K562 (cell line): ENCODE measurements around the gene DCAF7. TPM values are rescaled to one million over a fixed set of nuclear protein-coding genes. Genes with fewer than 3 reads are reported as not detected.
A peak's percentile ranks its signal among the peaks of the same experiment; 100 is the strongest.

Experiments used
- FOXO4 ChIP-seq: fragments of 450-650 bp; formaldehyde crosslinking; IDR thresholded peaks from 2 replicates; pipeline ENCODE4 v1.4.0; 2020; ENCODE audit warnings: mild to moderate bottlenecking, moderate library complexity
- HNRNPK ChIP-seq: fragments of 200-400 bp; formaldehyde crosslinking; IDR thresholded peaks from one replicate; pipeline ENCODE4 v1.6.1; 2018; ENCODE audit warnings: mild to moderate bottlenecking, low read depth, low read length; ENCODE audit not compliant: poor library complexity, severe bottlenecking
- KAT8 ChIP-seq: fragments of 450-650 bp; IDR thresholded peaks from 2 replicates; pipeline ENCODE4 v1.6.1; 2016; ENCODE audit warnings: low read depth, mild to moderate bottlenecking
- MXD1 ChIP-seq: fragments of 250-450 bp; sonication (Bioruptor Pico); IDR thresholded peaks from 2 replicates; pipeline ENCODE4 v1.8.0; 2021; ENCODE audit warnings: borderline replicate concordance, mild to moderate bottlenecking, moderate library complexity; ENCODE audit not compliant: poor library complexity, severe bottlenecking
- PCBP1 ChIP-seq: fragments of 200-400 bp; formaldehyde crosslinking; IDR thresholded peaks from 2 replicates; pipeline ENCODE4 v1.6.1; 2018; ENCODE audit warnings: mild to moderate bottlenecking, low read depth, low read length; ENCODE audit not compliant: poor library complexity, severe bottlenecking
- RBM22 ChIP-seq: fragments of 200-400 bp; formaldehyde crosslinking; IDR thresholded peaks from 2 replicates; pipeline ENCODE4 v1.6.1; 2018; ENCODE audit warnings: low read length, low read depth; ENCODE audit not compliant: poor library complexity, severe bottlenecking
- RERE ChIP-seq: sonication (generic); formaldehyde crosslinking; IDR thresholded peaks from 2 replicates; pipeline ENCODE4 v1.8.0; 2023; ENCODE audit warnings: missing genetic modification reagents, mild to moderate bottlenecking, borderline replicate concordance
- THRB ChIP-seq: fragments of 450-650 bp; formaldehyde crosslinking; conservative IDR thresholded peaks from 2 replicates; pipeline ENCODE4 v1.4.0; 2022; ENCODE audit warnings: mild to moderate bottlenecking, missing genetic modification characterization
- ZNF165 ChIP-seq: fragments of 250-450 bp; sonication (Bioruptor Pico); IDR thresholded peaks from 2 replicates; pipeline ENCODE4 v1.4.0; 2020; ENCODE audit warnings: borderline replicate concordance
- polyA plus RNA-seq, 8 experiments: library from polyadenylated mRNA; depleted of rRNA in 4 of 8; stranded (reverse) in 5 of 8; unstranded in 3 of 8; fragments of >200 nt; fragmentation: Nextera tagmentation in 2 of 8; fragmentation: Illumina TruSeq in 1 of 8; extraction: Ambion mirVana in 2 of 8; extraction: Trizol in 1 of 8; gene quantifications; 2 replicates each; pipeline versions ENCODE4 v1.2.1 to v1.2.3, GENCODE V29; 2011 to 2014; ENCODE audit warnings: inconsistent platforms in 1 of 8, missing spikeins in 1 of 8
- total RNA-seq, 7 experiments: library from RNA; depleted of rRNA in 6 of 7; stranded (reverse); fragments of >200 nt in 6 of 7; fragmentation: Illumina TruSeq in 2 of 7; extraction: Trizol in 2 of 7; gene quantifications; 2 replicates each; pipeline versions ENCODE4 v1.2.1 to v1.2.3, GENCODE V29; 2011 to 2021; ENCODE audit warnings: low replicate concordance in 1 of 7
- TF ChIP-seq, protein P1 (sequence below): fragments of 450-650 bp; formaldehyde crosslinking; IDR thresholded peaks from 2 replicates; pipeline ENCODE4 v1.4.0; 2020; ENCODE audit warnings: mild to moderate bottlenecking
- TF ChIP-seq, protein P2 (sequence below): sonication (generic); formaldehyde crosslinking; IDR thresholded peaks from 2 replicates; pipeline ENCODE4 v1.9.0; 2022; ENCODE audit warnings: mild to moderate bottlenecking, missing genetic modification reagents
- TF ChIP-seq, protein P3 (sequence below), 3 experiments: fragments of 200-800 bp in 1 of 3; sonication (Bioruptor generic) in 1 of 3; sonication (generic) in 1 of 3; formaldehyde crosslinking in 1 of 3; IDR thresholded peaks; 2 replicates each; pipeline versions ENCODE4 v1.6.1 to v1.8.0; 2016 to 2022; ENCODE audit warnings: mild to moderate bottlenecking in 2 of 3, missing compliant biosample characterization in 2 of 3, missing genetic modification characterization in 2 of 3, missing genetic modification reagents in 1 of 3

Gene DCAF7
- total and polyA plus RNA-seq, 9 of the 15 experiments (the other 6 are each of a cell fraction or from before 2014, with no cell fraction given) = 30.8 to 123 (median 40.2) TPM

DNA sequence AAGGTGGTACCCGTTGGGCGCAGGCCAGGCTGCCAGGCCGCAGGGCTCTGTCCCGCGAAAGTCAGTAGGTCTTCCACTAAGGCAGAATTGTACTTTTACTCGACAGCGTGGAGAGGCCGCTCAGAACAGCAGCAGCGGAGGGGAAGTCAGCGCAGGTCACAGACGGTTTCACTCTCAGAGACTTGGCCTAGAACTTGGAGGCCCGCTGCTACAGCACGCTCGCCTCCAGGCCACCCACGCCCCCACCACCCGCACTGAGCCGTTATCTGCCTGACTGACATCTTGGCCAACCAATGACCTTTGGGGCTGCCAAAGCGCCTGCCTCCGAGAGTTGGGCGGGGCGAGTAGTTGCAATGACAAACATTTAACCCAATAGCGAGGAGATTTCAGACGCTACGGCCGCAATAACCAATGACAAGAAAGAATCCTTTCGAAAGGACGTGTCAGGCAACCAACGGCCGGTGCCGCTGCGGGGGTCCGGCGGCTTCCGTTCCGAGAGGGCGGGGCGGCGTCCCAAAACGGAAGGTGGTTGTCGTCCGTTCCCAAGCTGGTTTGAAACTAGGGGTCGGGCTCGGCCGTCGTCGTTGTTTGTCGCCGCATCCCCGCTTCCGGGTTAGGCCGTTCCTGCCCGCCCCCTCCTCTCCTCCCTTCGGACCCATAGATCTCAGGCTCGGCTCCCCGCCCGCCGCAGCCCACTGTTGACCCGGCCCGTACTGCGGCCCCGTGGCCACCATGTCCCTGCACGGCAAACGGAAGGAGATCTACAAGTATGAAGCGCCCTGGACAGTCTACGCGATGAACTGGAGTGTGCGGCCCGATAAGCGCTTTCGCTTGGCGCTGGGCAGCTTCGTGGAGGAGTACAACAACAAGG is at the start of gene DCAF7 (continued):
- TF ChIP-seq, protein P1, sequence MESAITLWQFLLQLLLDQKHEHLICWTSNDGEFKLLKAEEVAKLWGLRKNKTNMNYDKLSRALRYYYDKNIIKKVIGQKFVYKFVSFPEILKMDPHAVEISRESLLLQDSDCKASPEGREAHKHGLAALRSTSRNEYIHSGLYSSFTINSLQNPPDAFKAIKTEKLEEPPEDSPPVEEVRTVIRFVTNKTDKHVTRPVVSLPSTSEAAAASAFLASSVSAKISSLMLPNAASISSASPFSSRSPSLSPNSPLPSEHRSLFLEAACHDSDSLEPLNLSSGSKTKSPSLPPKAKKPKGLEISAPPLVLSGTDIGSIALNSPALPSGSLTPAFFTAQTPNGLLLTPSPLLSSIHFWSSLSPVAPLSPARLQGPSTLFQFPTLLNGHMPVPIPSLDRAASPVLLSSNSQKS (CRISPR knock-in tag) = no peak
- TF ChIP-seq THRB (CRISPR knock-in tag) = no peak
- TF ChIP-seq HNRNPK = no peak
- TF ChIP-seq ZNF165 (CRISPR knock-in tag) = no peak
- peak; percentile 32 for TF ChIP-seq MXD1
- TF ChIP-seq PCBP1 = peak; percentile 60
- TF ChIP-seq FOXO4 (CRISPR knock-in tag) = no peak
- no peak for TF ChIP-seq RERE (CRISPR knock-in tag)
- no peak for TF ChIP-seq KAT8
- TF ChIP-seq RBM22 = no peak
- TF ChIP-seq, protein P2, sequence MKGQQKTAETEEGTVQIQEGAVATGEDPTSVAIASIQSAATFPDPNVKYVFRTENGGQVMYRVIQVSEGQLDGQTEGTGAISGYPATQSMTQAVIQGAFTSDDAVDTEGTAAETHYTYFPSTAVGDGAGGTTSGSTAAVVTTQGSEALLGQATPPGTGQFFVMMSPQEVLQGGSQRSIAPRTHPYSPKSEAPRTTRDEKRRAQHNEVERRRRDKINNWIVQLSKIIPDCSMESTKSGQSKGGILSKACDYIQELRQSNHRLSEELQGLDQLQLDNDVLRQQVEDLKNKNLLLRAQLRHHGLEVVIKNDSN (CRISPR knock-in tag) = 0 out of 2 replicates have a peak, but pooled peaks have one; percentile 48
- TF ChIP-seq, protein P3, sequence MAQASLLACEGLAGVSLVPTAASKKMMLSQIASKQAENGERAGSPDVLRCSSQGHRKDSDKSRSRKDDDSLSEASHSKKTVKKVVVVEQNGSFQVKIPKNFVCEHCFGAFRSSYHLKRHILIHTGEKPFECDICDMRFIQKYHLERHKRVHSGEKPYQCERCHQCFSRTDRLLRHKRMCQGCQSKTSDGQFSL (CRISPR knock-in tag; IDR thresholded peaks at IDR 0.05) = no peak
- TF ChIP-seq, protein P3 (tag; IDR thresholded peaks at IDR 0.05) = no peak
